Measurements from ENCODE around the gene TARP.
"Not testable (repeated sequence)": the region's sequence is repeated elsewhere in the genome, so short reads cannot be mapped to it uniquely, and the experiment has no call there.

Gene TARP

DNA sequence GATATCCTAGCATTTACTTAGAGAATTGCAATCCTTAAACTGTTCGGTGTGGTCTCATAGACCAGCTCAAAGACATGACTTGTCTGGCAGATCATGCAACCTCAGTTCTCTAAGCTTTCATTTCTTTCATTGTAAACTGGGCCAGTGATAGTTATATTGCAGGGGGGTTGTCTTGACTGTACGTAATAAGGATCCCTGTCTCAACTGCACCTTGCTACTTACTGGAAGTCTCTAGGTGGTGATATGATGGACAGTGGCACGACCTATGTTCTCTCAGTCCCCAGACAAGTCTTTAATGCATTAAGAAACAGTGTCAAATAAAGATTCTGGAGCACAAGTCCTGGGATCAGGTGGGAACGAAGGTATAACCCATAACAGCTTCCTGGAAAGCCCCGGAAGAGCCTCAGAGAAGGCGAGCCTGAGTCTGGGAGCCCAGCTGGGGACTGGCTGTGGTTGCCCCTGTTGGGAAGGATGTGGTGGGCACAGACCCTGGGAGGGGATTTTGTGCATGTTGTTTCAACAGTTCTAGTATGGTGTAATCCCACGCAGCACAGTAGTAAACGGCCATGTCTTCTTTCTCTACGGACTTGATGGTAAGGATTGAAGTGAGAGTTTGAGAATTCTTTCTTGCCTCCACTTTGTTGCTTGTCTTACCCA lies 26.0 kb upstream of the TARP start:
- DNase-seq (ENCODE audit: low read depth) = no peak

DNA sequence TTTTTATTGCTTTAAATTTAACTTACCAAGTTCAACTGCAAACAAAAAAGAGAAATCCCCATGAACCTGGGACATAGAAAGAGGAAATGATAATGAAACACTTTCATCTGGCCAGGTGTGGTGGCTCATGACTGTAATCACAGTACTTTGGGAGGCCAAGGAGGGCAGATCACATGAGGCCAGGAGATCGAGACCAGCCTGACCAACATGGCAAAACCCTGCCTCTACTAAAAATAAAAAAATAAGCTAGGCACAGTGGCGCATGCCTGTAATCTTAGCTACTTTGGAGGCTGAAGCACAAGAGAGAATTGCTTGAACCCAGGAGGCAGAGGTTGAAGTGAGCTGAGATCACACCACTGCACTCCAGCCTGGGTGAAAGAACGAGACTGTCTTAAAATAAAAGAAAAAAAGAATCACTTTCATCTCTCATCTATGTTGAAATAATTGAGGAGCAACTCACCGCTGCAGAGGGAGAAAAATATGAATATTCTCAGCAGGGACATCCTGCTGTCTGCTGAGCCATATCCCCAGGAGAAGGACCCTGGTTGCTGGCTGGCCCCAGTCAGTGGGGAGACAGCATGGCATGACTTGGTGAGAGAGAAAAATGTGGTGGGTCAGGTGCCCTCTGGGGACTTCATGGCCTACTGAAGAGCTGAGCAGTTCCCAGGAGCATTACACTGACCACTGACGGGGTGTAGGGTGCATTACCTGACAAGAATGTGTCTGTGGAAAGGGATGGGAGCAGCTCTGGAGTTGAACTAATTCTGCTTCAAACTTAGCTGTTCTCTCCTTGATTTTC lies 22.8 kb upstream of the TARP start:
- no peak for DNase-seq (ENCODE audit: low read depth)

DNA sequence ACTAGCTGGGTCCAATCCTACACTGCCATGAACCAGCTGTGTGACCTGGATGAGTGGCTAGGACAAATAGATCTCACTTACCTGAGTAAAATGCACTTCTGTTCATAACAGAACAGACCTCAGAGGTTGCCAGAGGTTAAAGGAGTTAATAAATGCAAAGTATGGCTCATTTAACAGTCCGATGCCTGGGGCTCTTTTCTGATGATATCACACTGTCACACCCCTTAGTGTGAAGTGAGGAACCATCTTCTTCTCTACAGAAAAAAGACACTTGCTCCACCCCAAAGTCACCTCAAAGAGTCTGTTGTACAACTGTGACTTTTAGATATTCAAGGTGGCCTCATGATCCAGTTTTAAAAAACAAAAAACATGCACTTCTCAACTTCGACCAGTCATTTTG lies 21.5 kb upstream of the TARP start:
- no peak for DNase-seq (ENCODE audit: low read depth)

DNA sequence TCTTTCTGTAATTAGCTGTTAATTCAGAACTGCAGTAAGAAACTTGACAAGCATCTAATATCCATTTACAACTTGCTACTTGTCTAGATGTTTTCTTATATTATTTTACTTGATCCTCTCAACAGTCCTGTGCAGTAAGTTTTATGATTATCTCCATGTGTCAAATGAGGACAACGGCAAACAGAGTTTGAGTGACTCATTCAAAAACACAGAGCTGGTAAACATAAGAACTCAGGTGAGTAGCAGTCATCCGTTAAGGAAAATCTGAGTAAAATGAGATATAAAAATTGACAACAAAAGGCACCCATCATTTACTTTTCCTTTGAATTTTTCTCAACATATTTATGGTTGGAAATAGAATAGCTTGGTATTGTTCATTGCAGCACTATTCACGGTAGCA lies 19.0 kb upstream of the TARP start:
- no peak for DNase-seq (ENCODE audit: low read depth)

DNA sequence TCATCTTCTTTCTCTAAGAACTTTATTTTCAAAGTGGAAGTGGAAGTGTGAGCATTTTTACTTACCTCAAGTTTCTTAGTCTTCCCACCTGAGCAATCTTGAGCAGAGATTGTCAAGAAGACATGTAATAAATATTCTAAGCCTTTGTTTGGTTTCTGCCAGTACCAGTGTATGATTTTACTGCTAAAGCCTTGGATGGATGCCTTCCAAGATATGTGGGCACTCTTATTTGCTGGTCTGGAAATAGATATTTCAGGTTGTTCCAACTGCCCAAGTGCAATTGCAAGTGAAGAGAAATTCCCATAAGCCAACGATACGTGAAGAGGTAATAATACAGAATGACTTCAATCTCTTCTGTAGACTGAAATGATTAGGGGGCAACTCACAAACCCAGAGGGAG lies 18.2 kb upstream of the TARP start:
- DNase-seq (ENCODE audit: low read depth) = no peak

DNA sequence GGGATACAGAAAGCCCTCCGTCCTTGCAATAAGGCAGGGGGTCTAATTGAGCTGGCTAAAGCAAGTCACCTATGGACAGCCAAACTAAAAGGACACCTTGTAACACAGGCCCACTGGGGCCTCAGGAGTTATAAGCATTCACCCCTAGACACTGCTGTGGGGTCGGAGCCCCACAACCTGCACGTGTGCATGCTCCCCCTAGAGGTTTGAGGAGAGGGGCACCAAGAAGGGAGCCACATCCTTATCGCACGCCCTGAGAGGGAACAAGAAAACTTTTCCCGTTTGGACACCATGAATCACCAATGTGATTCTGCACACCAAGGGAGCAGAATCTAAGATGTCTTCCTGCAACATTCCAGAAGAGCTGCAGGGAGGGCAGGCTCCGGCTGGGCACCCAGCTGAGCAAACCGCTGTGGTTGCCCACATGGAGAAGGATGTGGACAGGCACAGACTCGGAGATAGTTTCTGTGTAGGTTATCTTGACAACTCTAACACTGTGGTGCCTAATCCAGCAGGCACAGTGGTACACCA lies 17.7 kb upstream of the TARP start:
- DNase-seq (ENCODE audit: low read depth) = no peak

DNA sequence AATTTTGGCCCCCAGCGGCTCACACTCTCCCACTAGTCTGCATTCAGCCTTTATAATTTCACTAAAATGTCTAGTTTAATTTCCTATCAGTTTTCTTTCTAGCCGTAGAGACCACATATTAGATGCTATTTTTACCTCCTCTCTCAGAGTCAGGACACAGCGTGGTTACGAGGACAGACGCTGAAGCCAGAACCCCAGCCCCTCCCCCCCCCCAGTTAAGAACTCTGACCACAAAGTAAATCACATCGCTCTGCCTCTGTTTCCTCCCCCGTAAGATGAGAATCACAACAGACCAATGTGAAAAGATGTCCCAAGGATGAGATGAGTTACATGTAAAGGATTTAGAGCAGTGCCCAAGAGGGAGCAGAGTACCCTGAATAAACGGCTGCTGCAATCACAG lies 11.1 kb upstream of the TARP start:
- DNase-seq (ENCODE audit: low read depth) = no peak

DNA sequence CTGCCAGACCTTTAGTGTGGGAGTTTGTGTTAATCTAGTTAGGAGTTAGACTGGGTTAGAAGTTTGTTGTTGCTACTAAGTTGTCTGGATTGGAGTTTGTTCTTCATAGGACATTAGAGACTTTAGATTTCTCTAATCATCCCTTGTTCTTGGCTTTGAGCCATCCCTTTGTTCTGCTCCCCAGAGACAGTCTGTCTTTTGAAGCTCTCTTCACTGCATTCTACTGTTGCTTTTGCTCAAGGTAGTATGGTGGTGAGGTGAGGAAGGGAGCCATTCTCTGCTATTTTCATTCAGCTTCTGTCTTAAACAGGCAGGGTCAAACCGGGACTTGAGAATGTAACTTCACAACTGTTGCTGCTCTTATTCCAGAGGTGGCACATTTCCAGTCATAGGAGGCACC lies 10.4 kb upstream of the TARP start:
- DNase-seq (ENCODE audit: low read depth) = no peak

DNA sequence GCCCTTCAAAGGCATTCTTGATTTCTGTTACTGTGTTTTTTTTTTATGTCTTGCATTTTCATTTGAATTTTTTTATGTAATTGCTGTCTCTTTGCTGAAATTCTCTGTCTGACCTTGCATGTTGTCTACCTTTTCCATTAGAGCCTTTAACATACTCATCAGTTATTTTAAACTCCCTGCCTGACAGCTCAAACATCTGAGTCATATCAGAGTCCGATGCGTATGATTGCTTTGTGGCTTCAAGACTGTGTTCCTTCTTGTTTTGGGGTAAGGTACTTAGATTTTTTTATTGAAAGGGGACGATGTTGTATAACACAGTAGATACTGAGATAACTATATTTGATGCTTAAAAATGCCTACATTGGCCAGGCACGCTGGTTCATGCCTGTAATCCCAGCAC lies 9.7 kb upstream of the TARP start:
- DNase-seq (ENCODE audit: low read depth) = no peak

DNA sequence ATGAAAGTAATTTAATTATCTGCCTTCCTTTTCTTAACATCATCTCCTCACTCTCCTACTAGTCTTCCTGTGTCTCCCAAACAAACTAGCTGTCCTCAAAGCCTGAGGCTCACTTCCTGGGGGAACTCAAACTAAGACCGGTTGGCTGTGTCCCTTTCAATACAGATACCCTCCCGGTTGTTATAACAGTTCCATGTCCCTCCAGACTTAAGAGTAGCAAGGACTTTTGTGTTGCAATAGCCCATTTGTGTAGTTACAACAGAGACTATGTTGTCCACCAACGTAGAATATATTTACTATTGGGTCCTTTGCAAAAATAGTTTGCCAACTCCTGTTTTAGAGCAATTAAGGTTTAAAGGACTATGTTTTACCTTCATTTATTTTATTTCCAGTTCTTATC lies 8.6 kb upstream of the TARP start:
- no peak for DNase-seq (ENCODE audit: low read depth)

DNA sequence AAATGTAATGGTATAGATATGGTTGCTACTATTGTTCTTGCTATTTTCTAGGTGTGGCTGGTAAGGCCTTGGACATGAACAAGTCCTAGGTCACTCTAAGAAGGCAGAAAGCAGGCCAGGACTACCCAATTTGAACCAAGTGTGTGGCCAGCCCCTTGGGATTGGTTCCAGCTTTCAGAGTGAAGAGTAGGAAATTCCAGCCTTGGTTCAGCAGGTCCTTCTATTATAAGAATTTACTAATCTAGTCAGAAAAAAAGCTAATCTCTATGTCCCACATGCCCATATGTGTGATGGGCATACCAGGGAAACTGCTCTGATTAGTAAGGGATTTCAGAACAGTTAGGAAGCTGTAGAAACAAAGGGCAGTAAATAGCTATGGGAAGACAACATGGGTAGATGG lies 7.8 kb upstream of the TARP start:
- DNase-seq (ENCODE audit: low read depth) = no peak

DNA sequence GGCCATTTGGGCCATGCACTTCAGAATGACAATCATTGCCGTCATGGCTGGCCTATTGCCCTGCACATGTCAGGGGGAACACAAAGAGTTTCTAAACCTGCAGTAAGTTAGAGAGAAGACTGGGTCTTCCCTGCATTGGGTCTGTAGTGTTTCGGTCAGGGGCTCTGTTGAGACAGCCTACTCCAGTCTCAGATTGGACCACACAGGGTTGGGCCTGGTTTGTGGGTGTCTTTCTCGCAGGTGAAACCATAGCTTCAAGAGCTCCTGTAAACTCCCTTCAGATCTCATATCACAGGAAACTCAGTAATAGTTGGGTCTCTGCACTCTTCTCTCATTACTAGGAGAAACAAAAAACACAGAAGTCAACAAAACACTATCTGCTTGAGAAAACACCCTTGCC lies 7.3 kb upstream of the TARP start:
- no peak for DNase-seq (ENCODE audit: low read depth)

DNA sequence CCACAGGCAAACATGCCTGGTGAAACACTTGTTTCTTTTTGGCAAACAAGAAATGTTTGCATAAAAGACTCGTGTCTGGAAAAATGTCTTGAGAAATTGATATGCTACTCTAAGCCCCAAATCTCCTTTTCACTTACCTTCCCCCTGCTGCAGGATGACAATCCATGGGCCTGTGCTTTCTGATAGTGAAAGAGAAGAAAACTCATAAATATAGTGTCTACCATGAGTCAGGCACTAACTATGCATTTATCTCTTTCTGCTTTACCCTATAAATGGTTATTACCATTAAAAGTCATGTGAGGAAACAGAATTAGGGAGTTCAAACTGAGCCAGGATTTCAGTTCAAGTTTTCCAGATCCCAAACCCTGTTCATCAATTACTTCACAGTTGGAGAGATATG lies 6.6 kb upstream of the TARP start:
- DNase-seq (ENCODE audit: low read depth) = no peak

DNA sequence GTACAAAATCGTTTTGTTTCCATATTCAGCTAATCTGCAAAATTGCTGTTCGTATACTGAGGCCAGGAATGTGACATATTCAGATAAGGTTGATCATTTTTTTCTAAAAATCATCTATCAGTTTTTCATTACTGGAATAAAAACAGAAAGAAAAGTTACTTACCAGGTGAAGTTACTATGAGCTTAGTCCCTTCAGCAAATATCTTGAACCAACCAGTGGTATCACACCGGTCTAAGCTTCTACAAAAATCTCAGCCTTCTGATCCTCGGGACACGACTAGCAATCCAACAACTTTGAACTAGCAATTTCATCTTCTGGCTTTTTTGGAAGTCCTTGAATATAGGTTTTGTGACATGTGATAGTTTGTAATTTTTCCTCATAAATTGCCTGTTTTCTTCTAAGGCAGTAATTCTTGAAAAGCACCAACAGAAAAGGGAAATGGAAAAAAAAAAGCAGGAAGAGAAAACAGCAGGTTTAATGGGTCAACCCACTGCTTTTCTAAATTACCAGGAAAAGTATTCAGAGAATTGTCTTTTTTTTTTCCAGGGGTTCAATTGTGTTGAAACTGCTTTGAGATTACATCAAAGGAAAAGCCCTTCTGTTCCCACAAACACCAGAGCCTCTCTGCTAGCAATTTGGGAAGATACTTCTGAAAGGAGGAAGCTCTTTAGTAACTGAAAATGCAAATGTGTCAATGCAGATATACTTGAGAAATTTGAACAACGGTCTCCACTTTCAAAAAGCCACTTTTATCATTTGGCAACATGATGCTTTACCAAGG lies 2.9 kb upstream of the TARP start:
- DNase-seq (ENCODE audit: low read depth) = no peak

DNA sequence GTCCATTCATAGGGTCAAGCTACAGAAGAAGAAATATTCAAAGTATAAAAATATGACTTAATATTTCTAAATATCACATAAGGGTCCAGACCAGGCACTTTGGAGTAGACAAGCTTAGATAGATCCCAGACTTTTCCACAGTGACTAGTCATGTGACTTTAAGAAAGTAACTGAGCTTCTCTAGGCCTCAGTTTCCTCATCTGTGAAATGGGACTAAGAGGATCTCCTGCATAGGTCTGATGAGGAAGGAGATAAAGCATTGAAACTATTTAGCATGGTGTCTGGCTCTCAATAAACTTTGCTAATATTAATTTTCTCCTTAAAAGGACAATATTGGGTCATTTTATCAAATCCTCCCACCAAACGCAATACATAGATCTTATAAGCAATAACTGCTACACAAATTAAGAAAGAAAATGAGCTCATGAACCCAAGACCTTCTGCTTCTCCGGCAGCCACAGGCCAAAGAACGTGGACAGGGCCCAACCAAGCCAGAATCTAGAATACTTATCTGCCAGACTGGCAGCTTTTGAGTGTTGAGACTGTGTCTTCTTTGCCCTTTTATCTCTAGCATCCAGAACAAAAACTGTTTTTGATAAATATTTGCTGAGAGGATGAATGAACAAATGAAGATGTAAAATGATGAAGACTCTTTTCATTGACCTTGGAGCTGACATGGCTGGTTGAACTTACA lies 1.6 kb upstream of the TARP start:
- DNase-seq (ENCODE audit: low read depth) = no peak

DNA sequence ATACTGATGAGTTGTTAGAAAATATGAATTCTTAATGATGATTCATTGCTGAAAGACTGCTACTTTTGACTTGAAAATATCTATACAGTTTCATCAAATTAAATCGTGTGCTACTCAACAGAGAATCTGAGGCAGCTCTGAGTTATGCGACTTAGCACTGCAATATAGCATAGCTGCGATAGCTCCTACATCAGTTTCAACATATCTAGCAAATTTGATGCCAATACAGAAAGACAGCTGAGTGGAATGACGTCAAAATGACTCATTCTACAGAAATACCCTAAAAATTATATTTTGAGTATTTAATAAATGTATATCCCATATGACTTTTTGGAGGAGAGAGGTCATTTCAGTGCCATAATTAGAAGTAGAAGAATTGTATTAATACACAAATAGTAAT lies 1.1 kb upstream of the TARP start:
- DNase-seq (ENCODE audit: low read depth) = no peak

DNA sequence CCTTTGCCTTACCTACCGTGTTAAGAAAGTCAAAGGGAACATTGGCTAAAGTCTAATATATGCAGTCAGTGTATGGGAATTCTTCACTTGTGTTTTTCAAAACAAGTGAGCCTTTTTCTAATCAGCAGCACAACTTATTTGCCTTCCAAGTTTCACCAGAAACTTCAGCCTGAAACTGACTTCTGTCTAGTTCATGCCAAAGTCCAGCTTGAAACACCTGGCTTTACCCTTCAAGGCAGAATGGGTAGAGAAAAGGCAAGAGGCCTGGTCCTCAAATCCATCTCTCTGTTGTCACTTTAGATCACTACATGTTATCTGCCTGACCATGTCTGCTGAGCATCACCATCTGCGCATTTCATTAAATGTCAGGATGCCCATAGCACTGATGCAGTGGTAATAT lies 3.0 kb downstream of the TARP start:
- DNase-seq (ENCODE audit: low read depth) = not testable (repeated sequence)

DNA sequence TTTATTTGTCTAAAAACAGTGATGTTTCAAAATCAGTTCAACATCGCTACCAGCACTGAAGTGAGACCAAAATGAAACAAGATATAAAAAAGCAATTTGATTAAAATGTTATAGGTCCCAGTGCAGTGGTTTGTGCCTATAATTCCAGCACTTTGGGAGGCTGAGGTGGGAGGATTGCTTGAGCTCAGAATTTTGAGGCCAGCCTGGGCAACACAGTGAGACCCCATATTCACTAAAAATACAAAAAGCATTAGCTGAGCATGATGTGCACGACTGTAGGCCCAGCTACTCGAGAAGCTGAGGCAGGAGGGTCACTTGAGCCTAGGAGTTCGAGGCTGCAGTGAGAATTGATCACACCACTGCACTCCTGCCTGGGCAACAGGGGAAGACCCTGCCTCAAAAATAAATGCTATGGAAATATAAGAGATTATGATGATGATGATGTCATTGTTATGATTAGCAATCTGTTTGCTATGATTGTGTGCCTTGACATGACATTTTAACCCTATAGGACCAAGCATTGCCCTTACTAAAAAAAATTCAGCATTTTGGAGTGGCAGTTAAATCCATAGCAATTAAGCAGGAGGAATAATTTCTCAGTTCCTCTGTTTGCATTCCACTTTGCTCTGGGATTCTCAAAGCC lies 3.6 kb downstream of the TARP start:
- DNase-seq (ENCODE audit: low read depth) = not testable (repeated sequence)

DNA sequence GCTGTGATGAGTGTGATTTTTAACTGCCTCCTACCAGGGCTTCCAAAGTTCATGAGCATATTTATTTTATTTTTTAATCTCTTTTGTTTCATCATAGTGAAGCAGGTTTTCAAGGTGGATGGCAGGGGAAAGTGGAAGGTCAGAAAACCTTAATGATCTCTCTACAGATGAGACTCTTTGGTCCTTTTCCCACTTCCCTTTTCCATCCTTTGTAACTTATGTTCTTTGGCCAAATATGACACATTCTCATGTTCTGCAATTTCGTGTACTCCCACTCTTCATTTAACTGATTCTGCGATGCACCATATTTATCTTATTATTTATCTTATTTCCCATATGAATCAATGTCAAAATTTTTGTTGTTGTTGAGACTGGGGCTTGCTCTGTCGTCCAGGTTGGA lies 7.5 kb downstream of the TARP start:
- DNase-seq (ENCODE audit: low read depth) = not testable (repeated sequence)

DNA sequence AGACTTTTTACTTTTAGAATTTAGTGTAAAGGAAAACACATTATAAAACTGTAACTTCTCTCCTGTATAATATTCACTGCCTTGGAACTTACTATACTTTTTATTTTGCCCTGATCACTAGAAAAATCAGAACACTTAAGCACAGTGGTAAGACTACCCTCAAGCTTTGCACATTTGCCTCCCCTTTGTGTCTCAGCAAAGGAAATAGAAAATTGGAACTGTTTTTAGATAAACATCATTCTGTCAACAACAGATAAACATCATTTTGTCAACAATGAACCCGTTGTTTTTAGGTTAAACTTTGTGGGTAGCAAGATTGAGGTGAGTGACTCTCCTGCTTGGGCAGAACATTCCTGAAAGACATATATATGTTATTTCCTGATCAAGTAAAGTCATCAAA lies 8.8 kb downstream of the TARP start:
- DNase-seq (ENCODE audit: low read depth) = not testable (repeated sequence)

DNA sequence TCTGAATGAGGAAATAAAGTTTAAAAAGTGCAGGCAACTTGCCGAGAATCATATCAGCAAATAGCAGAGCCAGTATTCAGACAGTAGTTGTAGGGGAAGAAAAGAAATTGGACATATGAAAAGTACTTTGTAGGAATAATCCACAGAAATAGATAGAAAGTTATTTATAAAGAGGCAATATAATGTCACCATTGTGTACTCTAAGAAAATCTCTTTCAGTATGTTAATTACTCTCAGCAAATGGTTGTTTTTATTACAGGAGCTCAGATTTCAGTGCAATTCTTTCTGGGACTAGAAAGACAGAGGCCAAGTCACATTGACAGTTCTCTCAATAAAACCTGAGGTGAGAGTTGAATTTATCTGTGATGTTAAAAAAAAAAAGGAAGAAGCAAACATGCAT lies 10.2 kb downstream of the TARP start:
- DNase-seq (ENCODE audit: low read depth) = not testable (repeated sequence)

DNA sequence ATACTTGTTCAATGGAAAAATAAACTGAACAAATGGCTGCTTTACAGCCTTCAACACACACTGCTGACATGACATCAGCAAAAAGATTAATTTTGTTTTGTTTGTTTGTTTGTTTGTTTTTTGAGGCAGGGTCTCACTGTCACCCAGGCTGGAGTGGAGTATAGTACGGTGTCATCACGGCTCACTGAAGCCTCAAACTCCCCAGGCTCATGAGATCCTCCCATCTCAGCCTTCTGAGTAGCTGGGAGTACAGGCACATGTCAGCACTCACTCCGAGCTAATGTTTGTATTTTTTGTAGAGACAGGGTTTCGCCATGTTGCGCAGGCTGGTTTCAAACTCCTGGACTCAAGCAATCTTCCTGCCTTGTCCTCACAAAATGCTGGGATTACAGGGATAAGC lies 10.9 kb downstream of the TARP start:
- no peak for DNase-seq (ENCODE audit: low read depth)
